ENCODE results near the gene TEKT2. TPM values are rescaled to one million over a fixed set of nuclear protein-coding genes. Genes with fewer than 3 reads are reported as not detected.

The TEKT2 gene
- total and polyA plus RNA-seq, 2 of the 8 experiments (the other 6 are each of a cell fraction or from before 2014, with no cell fraction given) = 1.6 to 1.7 TPM

- H3K27ac ChIP-seq (ENCODE audit: low read depth, low read length) = no peak overlapping the region
- peaks cover 0 to 3% (median 0%) of the 10 kb centered on the region in 4 experiments; a peak in 2 of 7 replicates for H3K27me3 ChIP-seq (replicated peaks in 1 of 4; ENCODE audit: control insufficient read depth in 3 of 4, extremely low read depth in 1 of 4, insufficient read depth in 3 of 4, low read length in 3 of 4)
- no peak overlapping the region for H3K4me2 ChIP-seq (ENCODE audit: insufficient read depth in 1 of 2, low read depth in 2 of 2, low read length in 2 of 2)
- peaks cover 0 to 6% (median 3%) of the 10 kb centered on the region in 4 experiments; a peak in 2 of 7 replicates for H3K4me1 ChIP-seq (replicated peaks in 1 of 4; ENCODE audit: control insufficient read depth in 3 of 4, insufficient read depth in 4 of 4, low read length in 3 of 4)
- H3K23ac ChIP-seq (ENCODE audit: insufficient read length) = no peak overlapping the region
- H2AK5ac ChIP-seq (ENCODE audit: low read depth, low read length) = no peak overlapping the region
- CTCF ChIA-PET (ENCODE audit: partially characterized antibody) = interaction anchor here (0.6 kb wide), 1 partner anchor 84 kb away, joined by 3 read pairs; no protein-coding TSS in a partner anchor
- DNase-seq (ENCODE audit: low read depth in 1 of 2, low spot score in 2 of 2) (peak in 1 of 2 experiments; percentile 30), FAIRE-seq (no peak)
- no peak overlapping the region for H3K4ac ChIP-seq (replicated peaks; ENCODE audit: insufficient read length, low read depth, low read length)
- H3K18ac ChIP-seq (ENCODE audit: extremely low read depth, low read length) = no peak overlapping the region
- H3K56ac ChIP-seq (replicated peaks; ENCODE audit: insufficient read length, low read depth, low read length) = no peak overlapping the region
- no peaks in the 10 kb centered on the region for H3K9me3 ChIP-seq (ENCODE audit: insufficient read depth in 2 of 2, low read depth in 1 of 2, low read length in 1 of 2)
- H4K5ac ChIP-seq (ENCODE audit: insufficient read length, low read depth, low read length) = no peak overlapping the region
- H4K8ac ChIP-seq (ENCODE audit: extremely low read depth, insufficient read depth, low read length) = no peak overlapping the region
- 88% methylated on average over 6 of the region's 6 CpGs; no CpG with 5 or more reads in 1 of the 2 experiments for WGBS, 2 experiments (ENCODE audit: extremely low coverage in 1 of 2, insufficient coverage in 1 of 2, insufficient read length in 1 of 2, insufficient replicate concordance in 2 of 2, low coverage in 1 of 2, low lambda C conversion rate in 2 of 2, missing lambda C conversion rate in 1 of 2)
- H3K14ac ChIP-seq (ENCODE audit: insufficient read length) = no peak overlapping the region
- H2BK120ac ChIP-seq (replicated peaks; ENCODE audit: low read depth, low read length) = no peak overlapping the region
- no peak overlapping the region for H2AFZ ChIP-seq (ENCODE audit: low read length)
- H3K4me3 ChIP-seq (ENCODE audit: extremely low read depth in 1 of 4, insufficient read depth in 2 of 4, low read depth in 3 of 4, low read length in 4 of 4) = no peak overlapping the region
- no peak overlapping the region for H3K9ac ChIP-seq (replicated peaks in 1 of 4; ENCODE audit: extremely low read depth in 1 of 4, low read depth in 3 of 4, low read length in 3 of 4)
- no peaks in the 10 kb centered on the region for H4K20me1 ChIP-seq (replicated peaks in 1 of 2; ENCODE audit: control insufficient read depth in 1 of 2, insufficient read depth in 2 of 2, low read length in 2 of 2)
- H2BK20ac ChIP-seq (ENCODE audit: low read length) = no peak overlapping the region
- no peak for TF ChIP-seq KDM5A (IDR thresholded peaks at IDR 0.05; ENCODE audit: low read length)
- no peak for TF ChIP-seq RFX5 (IDR thresholded peaks at IDR 0.05; ENCODE audit: borderline replicate concordance, low read depth, low read length)
- TF ChIP-seq GABPA (IDR thresholded peaks at IDR 0.05; ENCODE audit: borderline replicate concordance, insufficient read depth, low read length) = no peak
- TF ChIP-seq SUZ12 (IDR thresholded peaks at IDR 0.05; ENCODE audit: low read length) = no peak
- no peak for TF ChIP-seq PHF8 (conservative IDR thresholded peaks at IDR 0.05; ENCODE audit: low read depth, low read length)
- TF ChIP-seq CTCF (IDR thresholded peaks at IDR 0.05; ENCODE audit: control extremely low read depth in 1 of 3, insufficient read depth in 1 of 3, low read depth in 1 of 3, low read length in 3 of 3) = no peak
- no peak for TF ChIP-seq RXRA (IDR thresholded peaks at IDR 0.05; ENCODE audit: insufficient read depth, low read depth, low read length)
- TF ChIP-seq POLR2A (IDR thresholded peaks at IDR 0.05; ENCODE audit: control extremely low read depth in 1 of 2, low read depth in 2 of 2, low read length in 2 of 2) = no peak
- no peak for TF ChIP-seq KDM1A (IDR thresholded peaks at IDR 0.05; ENCODE audit: borderline replicate concordance, low read length)
- no peak for TF ChIP-seq TAF7 (optimal IDR thresholded peaks at IDR 0.05; ENCODE audit: borderline replicate concordance, low read depth, low read length)
- no peak for TF ChIP-seq EP300 (IDR thresholded peaks at IDR 0.05; ENCODE audit: borderline replicate concordance in 1 of 2, low read depth in 2 of 2, low read length in 2 of 2)
- H2BK5ac ChIP-seq (ENCODE audit: low read depth, low read length) = no peak overlapping the region
- no peaks in the 10 kb centered on the region for H3K36me3 ChIP-seq (ENCODE audit: control insufficient read depth in 2 of 4, insufficient read depth in 4 of 4, low read length in 3 of 4)
- no peaks in the 10 kb centered on the region for H3K79me1 ChIP-seq (ENCODE audit: low read depth, low read length)
- no peak overlapping the region for H2BK12ac ChIP-seq (ENCODE audit: low read depth, low read length)
- no peak overlapping the region for H2BK15ac ChIP-seq (ENCODE audit: low read length)
- no peaks in the 10 kb centered on the region for H3K79me2 ChIP-seq (ENCODE audit: control insufficient read depth in 1 of 2, insufficient read depth in 2 of 2, low read length in 2 of 2)
- POLR2A ChIA-PET (ENCODE audit: partially characterized antibody) = no interaction called here
- no peak overlapping the region for H4K91ac ChIP-seq (replicated peaks; ENCODE audit: insufficient read length, low read length)
- H3K23me2 ChIP-seq (ENCODE audit: low read depth, low read length) = peaks cover 6% of the 10 kb centered on the region; the same call in 1 of the 2 replicates
Measured at GRCh38 chr1:36080801-36081200, 3.1 kb upstream of the TEKT2 start.
